PC-9 (cell line): ENCODE data around the gene POC5. TPM values are rescaled to one million over a fixed set of nuclear protein-coding genes. Genes with fewer than 3 reads are reported as not detected.

Experiments used
- BruUV-seq: library from RNA; stranded (reverse); fragments of 400-500 nt; replicated peaks from 2 replicates; lab custom pipeline; 2021; lab: Mats Ljungman, UMichigan
- CTCF ChIA-PET: fragments of 300-600 bp; sonication (Branson Sonifier 250); formaldehyde crosslinking; loops from one replicate; lab custom pipeline; 2022; ENCODE audit warnings: antibody characterized with exemption; lab: Charles Lee
- POLR2A ChIA-PET: fragments of 300-600 bp; sonication (Branson Sonifier 250); formaldehyde crosslinking; loops from one replicate; lab custom pipeline; 2022; ENCODE audit warnings: antibody characterized with exemption; ENCODE audit not compliant: unreplicated experiment; lab: Charles Lee
- DNase-seq, 2 experiments: peaks; one replicate each; pipeline versions ENCODE4 v3.0.0 to v3.0.0-alpha.2; 2015 to 2022; ENCODE audit warnings: mixed read lengths in 1 of 2
- H2AFZ ChIP-seq: fragments of 200-600 bp; sonication (generic); 2 replicates; pipeline ENCODE4 v1.8.1; 2017; ENCODE audit warnings: antibody characterized with exemption
- H3F3A ChIP-seq: fragments of 200-600 bp; sonication (generic); 2 replicates; pipeline ENCODE4 v1.8.1; 2017; ENCODE audit warnings: antibody characterized with exemption, mild to moderate bottlenecking, low read depth; ENCODE audit not compliant: insufficient read depth
- H3K27ac ChIP-seq: fragments of 200-600 bp; sonication (generic); 2 replicates; pipeline ENCODE4 v1.6.1; 2016; ENCODE audit warnings: mixed run types
- H3K27me3 ChIP-seq: fragments of 200-600 bp; sonication (generic); 2 replicates; pipeline ENCODE4 v1.6.1; 2016; ENCODE audit warnings: low read depth, mixed run types; ENCODE audit not compliant: insufficient read depth
- H3K36me3 ChIP-seq: fragments of 200-600 bp; sonication (generic); 2 replicates; pipeline ENCODE4 v1.6.1; 2016; ENCODE audit warnings: low read depth, mixed run types
- H3K4me1 ChIP-seq: fragments of 200-600 bp; sonication (generic); replicated peaks from 2 replicates; pipeline ENCODE4 v1.6.1; 2016; ENCODE audit warnings: mixed run types; ENCODE audit not compliant: insufficient read depth
- H3K4me2 ChIP-seq: fragments of 200-600 bp; sonication (generic); 2 replicates; pipeline ENCODE4 v1.6.1; 2017; ENCODE audit warnings: mixed run types
- H3K4me3 ChIP-seq: fragments of 200-600 bp; sonication (generic); 2 replicates; pipeline ENCODE4 v1.6.1; 2016; ENCODE audit warnings: mixed run types
- H3K79me2 ChIP-seq: fragments of 200-600 bp; sonication (generic); 2 replicates; pipeline ENCODE4 v1.6.1; 2017; ENCODE audit warnings: low read depth, mixed run types
- H3K9me2 ChIP-seq: fragments of 200-600 bp; sonication (generic); 2 replicates; pipeline ENCODE4 v1.8.1; 2017; ENCODE audit warnings: mild to moderate bottlenecking; ENCODE audit not compliant: insufficient read depth
- H3K9me3 ChIP-seq: fragments of 200-600 bp; sonication (generic); 2 replicates; pipeline ENCODE4 v1.8.1; 2016; ENCODE audit warnings: low read depth; ENCODE audit not compliant: insufficient read depth
- H4K20me1 ChIP-seq: fragments of 200-600 bp; sonication (generic); 2 replicates; pipeline ENCODE4 v1.8.1; 2017; ENCODE audit not compliant: insufficient read depth
- CTCF ChIP-seq: fragments of 200-600 bp; sonication (generic); conservative IDR thresholded peaks from 2 replicates; pipeline ENCODE4 v1.6.1; 2017; ENCODE audit warnings: mixed run types, antibody characterized with exemption, mild to moderate bottlenecking, moderate library complexity
- EZH2 ChIP-seq: fragments of 200-600 bp; sonication (generic); IDR thresholded peaks from 2 replicates; pipeline ENCODE4 v1.8.0; 2017; ENCODE audit warnings: antibody characterized with exemption, low read depth
- intact Hi-C: fragments of 100-400 bp; cut with micrococcal nuclease; formaldehyde crosslinking; loops from one replicate; pipeline ENCODE4 v1.10.0; 2022; ENCODE audit not compliant: unreplicated experiment
- total RNA-seq: library from RNA; stranded (reverse); gene quantifications from 2 replicates; pipeline ENCODE4 v1.2.3, GENCODE V29; 2021

POC5 gene
- total RNA-seq, 1 experiment from 2014 or later, result 13.1 TPM

- ChIA-PET CTCF (no interaction called here), POLR2A (no interaction called here)
- Histone ChIP-seq H3K4me3 (no peak overlapping the region), H3K4me1 (no peaks in the 10 kb centered on the region), H3F3A (no peaks in the 10 kb centered on the region), H3K9me2 (no peaks in the 10 kb centered on the region), H4K20me1 (no peaks in the 10 kb centered on the region), H3K27ac (no peak overlapping the region), H3K79me2 (no peaks in the 10 kb centered on the region), H3K36me3 (no peaks in the 10 kb centered on the region), H3K27me3 (no peaks in the 10 kb centered on the region), H3K4me2 (no peak overlapping the region), H3K9me3 (no peaks in the 10 kb centered on the region), H2AFZ (no peak overlapping the region)
- TF ChIP-seq CTCF (no peak), EZH2 (no peak)
- intact Hi-C loops, result no loop called here
- no TSS peak for BruUV-seq
- no peak for DNase-seq
Observed at GRCh38 chr5:75660678-75661465, 56.4 kb downstream of the POC5 start.

GRCh38 chr5:75659791-75660450 is 57.3 kb downstream of the POC5 start:
- Histone ChIP-seq H3K27ac (no peak overlapping the region), H3K36me3 (no peaks in the 10 kb centered on the region), H3K9me2 (no peaks in the 10 kb centered on the region), H3K4me3 (no peak overlapping the region), H3K4me2 (no peak overlapping the region), H4K20me1 (no peaks in the 10 kb centered on the region), H3F3A (no peaks in the 10 kb centered on the region), H3K4me1 (no peaks in the 10 kb centered on the region), H2AFZ (no peak overlapping the region), H3K9me3 (no peaks in the 10 kb centered on the region), H3K79me2 (no peaks in the 10 kb centered on the region), H3K27me3 (no peaks in the 10 kb centered on the region)
- no peak for TF ChIP-seq EZH2
- TF ChIP-seq CTCF, result no peak
- ChIA-PET CTCF (no interaction called here), POLR2A (interaction anchor here (0.5 kb wide), 1 partner anchor 461 kb away, joined by 7 read pairs; no protein-coding TSS in a partner anchor)
- BruUV-seq, result no TSS peak
- intact Hi-C loops, result no loop called here
- DNase-seq, result no peak

- CTCF ChIA-PET, result no interaction called here
- H3F3A ChIP-seq, result no peaks in the 10 kb centered on the region
- DNase-seq, result no peak
- no peaks in the 10 kb centered on the region for H3K36me3 ChIP-seq
- no peaks in the 10 kb centered on the region for H3K9me2 ChIP-seq
- no peak overlapping the region for H3K27ac ChIP-seq
- H4K20me1 ChIP-seq, result no peaks in the 10 kb centered on the region
- POLR2A ChIA-PET, result no interaction called here
- BruUV-seq, result no TSS peak
- H3K4me3 ChIP-seq, result no peak overlapping the region
- H3K9me3 ChIP-seq, result no peaks in the 10 kb centered on the region
- no peak overlapping the region for H2AFZ ChIP-seq
- no peaks in the 10 kb centered on the region for H3K79me2 ChIP-seq
- no peaks in the 10 kb centered on the region for H3K4me1 ChIP-seq
- no peak overlapping the region for H3K4me2 ChIP-seq
- H3K27me3 ChIP-seq, result no peaks in the 10 kb centered on the region
- no peak for TF ChIP-seq CTCF
- no peak for TF ChIP-seq EZH2
- intact Hi-C loops, result no loop called here
Observed at GRCh38 chr5:75656311-75657003, 60.8 kb downstream of the POC5 start.
